HepG2 (cell line): ENCODE data around the gene OXLD1. TPM values are rescaled to one million over a fixed set of nuclear protein-coding genes. Genes with fewer than 3 reads are reported as not detected.

Experiments used
- AKNA ChIP-seq: sonication (generic); formaldehyde crosslinking; IDR thresholded peaks from 2 replicates; pipeline ENCODE4 v1.4.0; 2020; ENCODE audit warnings: missing genetic modification reagents, borderline replicate concordance
- BRF2 ChIP-seq: sonication (generic); formaldehyde crosslinking; IDR thresholded peaks from 2 replicates; pipeline ENCODE4 v1.8.1; 2022; ENCODE audit warnings: mild to moderate bottlenecking, missing genetic modification reagents
- DBP ChIP-seq: sonication (generic); formaldehyde crosslinking; IDR thresholded peaks from 2 replicates; pipeline ENCODE4 v1.4.0; 2020; ENCODE audit warnings: missing genetic modification reagents; ENCODE audit errors: not compliant biosample characterization
- ESRRA ChIP-seq: sonication (generic); formaldehyde crosslinking; IDR thresholded peaks from 2 replicates; pipeline ENCODE4 v1.5.1; 2020; ENCODE audit warnings: mild to moderate bottlenecking, low read depth, missing genetic modification reagents
- HDAC1 ChIP-seq: sonication (generic); formaldehyde crosslinking; IDR thresholded peaks from 2 replicates; pipeline ENCODE4 v1.5.1; 2020; ENCODE audit warnings: mild to moderate bottlenecking, missing genetic modification reagents
- MEIS1 ChIP-seq: sonication (generic); formaldehyde crosslinking; IDR thresholded peaks from 2 replicates; pipeline ENCODE4 v1.9.0; 2021; ENCODE audit warnings: mild to moderate bottlenecking, missing genetic modification reagents, moderate library complexity, borderline replicate concordance
- SMAD3 ChIP-seq: sonication (generic); formaldehyde crosslinking; IDR thresholded peaks from 2 replicates; pipeline ENCODE4 v1.4.0; 2020; ENCODE audit warnings: missing genetic modification reagents
- TAF15 ChIP-seq: fragments of 200-400 bp; formaldehyde crosslinking; IDR thresholded peaks from one replicate; pipeline ENCODE4 v1.6.1; 2018; ENCODE audit warnings: mild to moderate bottlenecking, low read depth, low read length; ENCODE audit not compliant: poor library complexity, severe bottlenecking
- THAP7 ChIP-seq: sonication (generic); formaldehyde crosslinking; IDR thresholded peaks from 2 replicates; pipeline ENCODE4 v1.8.1; 2023; ENCODE audit warnings: mild to moderate bottlenecking, missing genetic modification reagents
- ZNF563 ChIP-seq: sonication (generic); formaldehyde crosslinking; IDR thresholded peaks from 2 replicates; pipeline ENCODE4 v1.8.0; 2022; ENCODE audit warnings: mild to moderate bottlenecking, moderate library complexity, missing genetic modification reagents
- ZNF574 ChIP-seq: sonication (generic); formaldehyde crosslinking; IDR thresholded peaks from 2 replicates; pipeline ENCODE4 v1.4.0; 2020; ENCODE audit warnings: missing genetic modification reagents
- ZNF784 ChIP-seq: sonication (generic); formaldehyde crosslinking; IDR thresholded peaks from 2 replicates; pipeline ENCODE4 v1.5.1; 2020; ENCODE audit warnings: missing genetic modification reagents, mild to moderate bottlenecking, borderline replicate concordance
- ZNF800 ChIP-seq: sonication (generic); formaldehyde crosslinking; IDR thresholded peaks from 2 replicates; pipeline ENCODE4 v1.4.0; 2020; ENCODE audit warnings: missing genetic modification reagents
- polyA plus RNA-seq, 8 experiments: library from polyadenylated mRNA; depleted of rRNA in 3 of 8; stranded (reverse) in 7 of 8; unstranded in 1 of 8; fragments of >200 nt; fragmentation: Illumina TruSeq in 4 of 8; extraction: Trizol in 4 of 8; gene quantifications; 2 replicates each; pipeline versions ENCODE4 v1.2.1 to v1.2.3, GENCODE V29; 2011 to 2016; ENCODE audit warnings: low read depth in 4 of 8, missing spikeins in 1 of 8, mixed read lengths in 1 of 8; ENCODE audit not compliant: insufficient read depth in 1 of 8
- total RNA-seq, 5 experiments: library from RNA; depleted of rRNA; stranded (reverse); fragments of >200 nt; fragmentation: Illumina TruSeq; extraction: Trizol; gene quantifications; 2 replicates each; pipeline ENCODE4 v1.2.3, GENCODE V29; 2016; ENCODE audit warnings: low read depth in 1 of 5

The OXLD1 gene
- total and polyA plus RNA-seq, 2 of the 13 experiments (the other 11 are each of a cell fraction or from before 2014, with no cell fraction given), result 27.1 to 37.5 TPM

GRCh38 chr17:81655378-81656117 lies 10.9 kb downstream of the OXLD1 start (continued):
- TF ChIP-seq AKNA (CRISPR knock-in tag), result no peak
- peak; percentile 45; the same call in 1 of the 2 replicates for TF ChIP-seq BRF2 (CRISPR knock-in tag)
- peak; percentile 68 for TF ChIP-seq ESRRA (CRISPR knock-in tag)
- TF ChIP-seq HDAC1 (CRISPR knock-in tag), result 0 out of 2 replicates have a peak, but pooled peaks have one; percentile 28
- peak; percentile 26; the same call in 1 of the 2 replicates for TF ChIP-seq ZNF574
- TF ChIP-seq ZNF563, result 0 out of 2 replicates have a peak, but pooled peaks have one; percentile 8
- TF ChIP-seq DBP (CRISPR knock-in tag), result no peak
- peak; percentile 77; the same call in 1 of the 2 replicates for TF ChIP-seq MEIS1 (CRISPR knock-in tag)
- no peak for TF ChIP-seq TAF15
- no peak for TF ChIP-seq THAP7 (CRISPR knock-in tag)
- no peak for TF ChIP-seq ZNF784 (CRISPR knock-in tag)
- TF ChIP-seq ZNF800 (CRISPR knock-in tag), result peak; percentile 39; the same call in 1 of the 2 replicates
- 0 out of 2 replicates have a peak, but pooled peaks have one; percentile 24 for TF ChIP-seq SMAD3 (CRISPR knock-in tag)
